Measurements from ENCODE around the gene DUSP10.
A peak's percentile ranks its signal among the peaks of the same experiment; 100 is the strongest.

The DUSP10 gene

GRCh38 chr1:221741703-221742554, at the start of gene DUSP10:
TSS of gene DUSP10 (minus strand) at chr1:221742089. CDS start at chr1:221739744, 2,345 bp downstream.
- peak; percentile 98 for DNase-seq

- no peak for DNase-seq
Observed at GRCh38 chr1:221788466-221788865, 46.6 kb upstream of the DUSP10 start.

GRCh38 chr1:221786647-221787046, 44.8 kb upstream of the DUSP10 start:
- no peak for DNase-seq

- no peak for DNase-seq
Observed at GRCh38 chr1:221783936-221784335, 42.0 kb upstream of the DUSP10 start.

- no peak for DNase-seq
Observed at GRCh38 chr1:221783437-221783836, 41.5 kb upstream of the DUSP10 start.

GRCh38 chr1:221782970-221783369, 41.1 kb upstream of the DUSP10 start:
- DNase-seq = no peak

- DNase-seq = no peak
Observed at GRCh38 chr1:221782477-221782876, 40.6 kb upstream of the DUSP10 start.

- DNase-seq = no peak
Observed at GRCh38 chr1:221781102-221781755, 39.3 kb upstream of the DUSP10 start.

GRCh38 chr1:221780175-221780574, 38.3 kb upstream of the DUSP10 start:
- no peak for DNase-seq

GRCh38 chr1:221779771-221780170, 37.9 kb upstream of the DUSP10 start:
- DNase-seq = no peak

GRCh38 chr1:221778535-221779142, 36.8 kb upstream of the DUSP10 start:
- DNase-seq = no peak

- DNase-seq = no peak
Observed at GRCh38 chr1:221778125-221778524, 36.2 kb upstream of the DUSP10 start.

GRCh38 chr1:221777431-221778072, 35.7 kb upstream of the DUSP10 start:
- no peak for DNase-seq

- DNase-seq = no peak
Observed at GRCh38 chr1:221776495-221777301, 34.8 kb upstream of the DUSP10 start.

GRCh38 chr1:221775206-221775605, 33.3 kb upstream of the DUSP10 start:
- DNase-seq = no peak

- DNase-seq = no peak
Observed at GRCh38 chr1:221774054-221774842, 32.4 kb upstream of the DUSP10 start.

- DNase-seq = no peak
Observed at GRCh38 chr1:221773383-221773782, 31.5 kb upstream of the DUSP10 start.

GRCh38 chr1:221772117-221772516, 30.2 kb upstream of the DUSP10 start:
- no peak for DNase-seq

GRCh38 chr1:221768444-221769066, 26.7 kb upstream of the DUSP10 start:
- no peak for DNase-seq

- DNase-seq = no peak
Observed at GRCh38 chr1:221766210-221766609, 24.3 kb upstream of the DUSP10 start.

- no peak for DNase-seq
Observed at GRCh38 chr1:221765527-221765926, 23.6 kb upstream of the DUSP10 start.
